HG02840 (cell line): ENCODE results near the gene KCNQ5.

ENCODE experiments used
- ATAC-seq: cut with Tn5 transposase; IDR thresholded peaks from one replicate; pipeline ENCODE4 v1.9.1; 2021; ENCODE audit warnings: mild to moderate bottlenecking, moderate library complexity, moderate number of reproducible peaks; ENCODE audit not compliant: unreplicated experiment, low FRiP score

The KCNQ5 gene

DNA sequence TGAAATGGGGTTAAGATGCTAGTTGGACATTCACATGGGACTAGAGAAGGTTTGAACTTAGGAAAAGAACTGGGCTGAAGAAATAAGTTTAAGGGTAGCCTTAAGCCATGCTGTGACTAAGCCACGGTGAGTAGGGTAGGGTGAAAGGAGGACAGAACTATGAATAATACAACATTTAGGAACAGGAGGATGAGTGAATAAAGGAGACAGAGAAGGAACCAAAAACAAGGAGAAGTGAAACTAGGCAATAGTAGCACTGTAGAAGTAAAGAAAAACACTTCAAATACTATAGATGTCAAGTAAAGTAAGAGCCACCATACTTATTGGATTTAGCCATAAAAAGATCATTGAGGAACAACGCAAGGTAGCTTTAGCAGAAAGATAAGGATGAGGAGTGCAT, 111.2 kb downstream of the KCNQ5 start:
- no peak for ATAC-seq

DNA sequence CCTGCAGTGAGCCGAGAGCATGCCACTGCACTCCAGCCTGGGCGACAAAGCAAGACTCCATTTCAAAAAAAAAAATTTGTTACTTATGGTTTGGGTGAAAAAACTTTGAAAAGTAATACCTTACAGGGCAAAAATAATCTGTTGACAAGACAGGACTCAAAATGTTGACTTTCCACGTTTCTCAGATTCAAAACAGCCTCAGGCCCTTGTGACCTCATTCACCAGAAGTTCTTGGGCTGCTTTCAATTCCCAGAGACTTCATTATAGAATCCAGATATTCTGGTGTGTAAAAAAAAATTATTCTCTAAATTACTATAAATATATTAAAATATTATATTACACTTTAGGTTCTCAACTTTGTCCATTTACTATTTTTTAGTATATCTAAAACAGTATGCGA, 116.2 kb downstream of the KCNQ5 start:
- no peak for ATAC-seq

- ATAC-seq, result peak; percentile 51
Observed at GRCh38 chr6:72739368-72739779, 117.5 kb downstream of the KCNQ5 start.

DNA sequence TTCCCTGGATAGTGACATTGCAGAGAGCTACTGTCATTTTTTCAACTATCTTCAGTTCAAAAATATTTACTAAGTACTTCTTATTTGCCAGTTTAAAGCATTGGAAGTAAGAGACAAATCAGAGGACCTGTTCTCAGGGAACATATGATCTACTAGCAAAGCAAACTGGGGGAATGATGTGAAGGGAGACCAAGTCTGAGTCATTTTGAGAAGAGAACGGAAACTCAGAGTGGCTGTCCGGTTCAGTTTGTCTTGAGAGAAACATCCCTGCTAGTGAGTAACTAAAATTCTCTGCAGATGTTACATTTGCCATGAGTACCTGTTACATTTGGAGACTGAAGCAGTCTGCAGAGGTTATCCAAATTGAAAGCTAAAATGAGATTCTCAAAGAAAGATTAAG, 118.3 kb downstream of the KCNQ5 start:
- peak; percentile 76 for ATAC-seq

DNA sequence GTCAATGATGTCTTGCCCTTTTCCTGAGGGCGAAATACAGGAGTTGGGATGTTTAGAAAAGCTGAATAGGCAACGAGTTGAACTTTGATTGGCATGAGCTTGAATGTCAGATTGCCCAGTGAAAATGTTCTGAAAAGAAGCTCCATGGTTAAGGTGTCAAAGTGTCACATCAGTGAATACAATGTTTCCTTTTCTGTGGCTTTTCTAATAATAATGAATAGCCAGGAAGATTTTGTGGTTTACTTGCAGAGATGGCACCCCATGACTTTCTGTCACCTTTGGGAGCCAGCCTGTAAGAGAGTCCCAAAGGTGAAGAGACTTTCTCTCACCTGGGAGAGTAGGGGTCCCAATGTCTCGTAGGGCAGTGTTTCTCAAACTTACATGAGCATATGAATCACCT, 119.2 kb downstream of the KCNQ5 start:
- ATAC-seq, result no peak

DNA sequence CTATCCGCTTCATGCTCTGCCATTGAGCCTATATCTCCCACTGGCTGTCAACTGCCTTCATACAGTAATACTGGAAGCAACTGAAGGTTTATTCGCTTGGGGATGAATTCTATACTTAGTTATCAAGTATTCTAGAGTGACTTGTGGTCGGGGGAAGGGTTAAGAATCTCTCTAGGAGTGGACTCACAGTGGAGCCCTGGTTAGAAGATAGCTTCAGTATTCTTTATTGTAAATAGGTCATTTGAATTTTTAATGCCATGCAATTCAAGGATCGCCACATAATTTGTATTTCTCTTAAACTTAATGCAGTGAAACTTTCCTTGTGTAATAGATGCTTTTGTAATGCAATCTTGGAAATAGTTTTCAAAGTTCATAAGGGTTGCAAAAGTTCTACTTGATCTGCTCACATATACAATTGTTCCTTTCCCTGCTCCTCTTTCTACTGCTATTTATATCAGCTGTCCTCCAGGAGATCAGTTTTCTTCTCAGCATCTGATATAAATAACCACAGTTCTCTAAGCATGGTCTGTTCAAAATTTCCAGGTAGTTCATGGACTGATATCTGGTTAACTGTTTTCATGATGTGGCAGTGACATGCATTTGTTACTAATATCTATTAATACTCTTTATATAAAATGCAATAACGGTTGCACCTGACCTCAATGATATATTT, 120.3 kb downstream of the KCNQ5 start:
- no peak for ATAC-seq

DNA sequence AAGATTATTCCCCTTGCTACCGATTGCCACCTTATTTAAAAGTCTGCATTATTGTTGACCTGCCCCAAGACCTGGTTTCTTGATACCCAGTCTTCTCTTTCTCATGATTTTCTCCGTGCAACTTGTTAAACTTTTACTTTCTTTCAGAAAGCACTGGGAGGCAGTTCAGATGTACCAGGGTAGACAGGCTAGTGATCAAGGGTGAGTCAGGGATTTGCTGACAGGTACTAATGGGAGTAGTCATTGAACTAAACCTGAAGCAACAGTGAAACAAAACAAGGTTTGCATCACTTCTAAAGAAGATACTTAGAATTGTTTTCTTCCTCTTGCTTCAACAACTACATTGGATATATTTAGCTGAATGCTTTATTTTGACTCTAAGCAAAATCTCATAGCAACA, 124.4 kb downstream of the KCNQ5 start:
- ATAC-seq, result no peak

- ATAC-seq, result no peak
Observed at GRCh38 chr6:72748759-72749158, 126.9 kb downstream of the KCNQ5 start.

- ATAC-seq, result no peak
Observed at GRCh38 chr6:72755752-72756151, 133.9 kb downstream of the KCNQ5 start.

DNA sequence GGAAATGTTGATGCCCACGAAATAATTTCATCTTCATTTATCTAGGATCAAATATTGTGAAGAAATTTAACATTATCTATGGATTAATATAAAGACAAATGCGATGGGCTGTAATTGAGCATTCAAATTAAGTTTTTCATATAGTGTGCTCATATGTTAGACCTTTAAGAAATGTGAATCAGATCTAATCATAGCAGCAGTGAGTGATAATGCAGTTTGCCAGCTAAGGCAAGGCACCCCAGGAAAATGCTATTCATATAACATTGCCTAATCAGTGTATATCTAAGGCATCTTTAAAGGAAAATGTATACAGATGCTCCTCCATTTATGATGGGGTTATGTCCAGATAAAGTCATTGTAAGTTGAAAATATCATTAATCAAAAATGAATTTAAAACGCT, 135.2 kb downstream of the KCNQ5 start:
- no peak for ATAC-seq

DNA sequence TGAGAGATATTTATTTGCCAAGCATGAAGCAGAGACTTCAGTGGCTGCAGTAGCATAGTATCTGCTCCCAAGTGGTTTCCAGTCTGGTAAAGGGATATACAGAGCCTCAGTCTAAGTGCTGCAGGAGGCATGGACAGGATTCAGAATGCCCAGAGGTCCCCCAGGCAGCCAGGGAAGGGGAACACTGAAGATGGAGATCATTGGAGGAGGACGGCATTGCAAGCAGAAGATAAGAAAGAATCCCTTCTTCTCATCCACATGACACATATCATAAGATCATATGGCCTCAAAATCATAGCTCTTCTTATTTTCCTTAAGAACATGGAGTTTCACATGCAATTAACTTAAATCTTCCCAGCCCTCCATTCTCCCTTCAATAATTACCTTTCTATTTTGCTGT, 136.1 kb downstream of the KCNQ5 start:
- ATAC-seq, result no peak

DNA sequence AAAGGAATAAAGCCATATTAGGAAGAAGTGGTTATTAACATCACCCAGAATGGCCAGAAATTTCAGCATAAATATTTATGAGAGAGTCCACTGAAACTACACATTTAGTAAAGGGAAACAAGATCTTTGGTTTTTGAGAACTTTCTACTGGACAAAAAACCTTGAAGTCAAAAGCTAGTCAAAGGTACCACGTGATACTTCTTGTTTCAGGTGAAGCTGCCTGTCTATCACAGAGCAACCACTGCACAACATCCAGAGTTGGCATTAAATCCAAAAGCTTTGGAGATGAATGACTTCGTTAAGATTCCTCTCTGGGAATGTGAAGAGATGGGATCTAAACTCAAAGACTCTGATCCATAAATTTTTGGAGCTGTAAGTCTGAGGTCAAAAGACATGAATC, 137.0 kb downstream of the KCNQ5 start:
- no peak for ATAC-seq

- ATAC-seq, result no peak
Observed at GRCh38 chr6:72760114-72760793, 138.4 kb downstream of the KCNQ5 start.

- ATAC-seq, result no peak
Observed at GRCh38 chr6:72761761-72762160, 139.9 kb downstream of the KCNQ5 start.

DNA sequence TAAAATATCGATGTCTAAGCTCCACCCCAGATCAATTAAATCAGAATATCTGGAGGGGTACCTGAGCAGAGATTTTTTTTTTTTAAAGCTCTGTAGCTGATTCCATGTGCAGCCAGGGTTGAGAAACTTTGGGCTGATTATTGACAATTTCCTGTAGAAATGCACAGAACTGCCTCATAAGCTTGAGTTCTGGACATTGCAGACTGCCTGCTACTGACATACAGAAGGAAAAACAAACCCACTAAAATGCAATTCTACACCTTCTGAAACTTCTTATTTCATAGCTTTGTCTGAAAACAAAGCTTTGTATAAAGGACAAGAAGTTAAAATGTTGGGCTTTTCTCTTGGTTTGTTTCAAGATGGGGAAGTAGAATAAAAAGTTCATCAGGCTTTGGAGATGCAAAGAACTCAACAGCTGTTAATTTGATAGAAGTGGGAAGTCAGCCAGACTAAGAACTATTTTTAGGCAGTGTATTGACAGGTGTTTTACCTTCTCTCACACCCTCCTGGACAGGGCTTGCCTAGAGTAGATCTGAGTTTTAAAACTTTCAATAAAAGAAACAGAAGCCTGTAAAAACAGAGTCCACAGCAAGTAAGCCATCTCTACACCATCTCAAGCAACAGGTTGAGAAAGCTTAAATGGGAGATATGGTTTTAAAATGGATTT, 147.7 kb downstream of the KCNQ5 start:
- ATAC-seq, result no peak

DNA sequence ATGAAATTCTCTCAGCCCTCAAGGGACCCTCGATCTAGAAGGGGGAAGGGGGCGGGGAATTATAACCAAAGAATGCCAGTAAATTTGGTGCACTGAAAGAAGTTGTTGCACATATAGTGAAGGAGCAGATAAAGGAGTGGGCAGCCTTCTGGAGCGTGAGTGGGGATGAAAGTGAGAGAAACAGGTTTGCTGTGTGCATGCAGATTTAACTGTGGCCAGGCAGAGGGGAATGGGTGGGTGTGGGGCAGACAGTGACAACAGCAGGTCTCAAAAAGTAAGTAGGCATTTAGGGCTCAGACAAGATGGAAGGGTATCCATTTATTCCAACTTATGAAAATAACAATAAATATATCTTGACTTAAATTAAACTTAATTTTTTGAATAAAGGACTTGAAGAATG, 149.1 kb downstream of the KCNQ5 start:
- no peak for ATAC-seq

DNA sequence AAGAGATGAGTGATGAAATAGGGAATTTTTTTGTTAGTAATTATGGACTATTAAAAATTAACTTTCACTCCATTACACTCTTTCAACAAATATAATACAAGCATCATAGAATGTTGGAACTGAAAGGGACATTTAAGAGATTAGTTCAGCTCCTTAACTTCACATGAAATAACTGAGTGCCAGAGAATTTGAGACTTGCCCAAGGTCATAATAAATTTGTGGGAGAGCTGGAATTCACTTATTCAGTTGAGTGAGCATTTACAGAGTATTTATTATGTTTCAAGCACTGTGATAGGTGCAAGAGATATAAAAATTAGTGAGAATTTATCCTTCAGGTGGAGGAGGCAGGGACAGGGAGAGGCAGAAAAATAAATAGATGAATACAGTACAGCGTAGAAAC, 154.6 kb downstream of the KCNQ5 start:
- no peak for ATAC-seq

- no peak for ATAC-seq
Observed at GRCh38 chr6:72781624-72782023, 159.8 kb downstream of the KCNQ5 start.

DNA sequence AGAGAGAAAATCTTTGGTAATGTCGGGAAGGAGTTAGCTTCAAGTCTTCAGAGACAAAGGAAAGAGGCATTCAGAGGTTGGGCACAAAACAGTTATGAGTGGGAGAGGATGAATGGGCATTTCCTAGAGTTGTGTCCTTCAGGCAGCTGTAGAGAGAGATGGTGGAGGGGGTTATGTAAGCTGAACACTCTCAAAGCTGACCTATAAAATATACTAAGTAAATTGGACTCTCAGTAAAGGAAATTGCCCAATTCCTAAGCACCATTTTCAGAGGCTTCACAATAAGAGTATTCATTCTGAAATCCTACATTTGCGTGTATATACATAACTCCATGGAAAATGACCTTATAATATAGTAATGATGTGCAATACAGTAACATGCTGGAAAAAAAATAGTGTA, 161.2 kb downstream of the KCNQ5 start:
- no peak for ATAC-seq

DNA sequence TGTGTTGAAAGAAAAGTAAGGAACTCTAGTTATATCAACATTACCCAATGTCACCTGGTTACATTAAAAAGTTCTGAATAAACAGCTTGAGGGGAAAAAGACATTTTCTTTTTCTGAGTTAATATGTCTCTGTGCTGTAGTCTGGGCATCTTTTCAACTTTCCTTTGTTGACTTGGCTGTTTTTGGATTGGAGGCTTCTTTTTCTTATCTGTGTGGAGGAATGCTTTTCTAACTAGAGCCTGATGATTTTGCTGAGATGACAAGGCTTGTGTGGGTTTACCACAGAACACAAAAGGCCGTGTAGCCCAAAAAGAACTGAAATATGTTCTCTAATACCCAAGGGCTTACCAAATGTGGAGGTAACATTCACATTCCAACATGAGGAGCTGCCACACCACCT, 161.8 kb downstream of the KCNQ5 start:
- ATAC-seq, result no peak

DNA sequence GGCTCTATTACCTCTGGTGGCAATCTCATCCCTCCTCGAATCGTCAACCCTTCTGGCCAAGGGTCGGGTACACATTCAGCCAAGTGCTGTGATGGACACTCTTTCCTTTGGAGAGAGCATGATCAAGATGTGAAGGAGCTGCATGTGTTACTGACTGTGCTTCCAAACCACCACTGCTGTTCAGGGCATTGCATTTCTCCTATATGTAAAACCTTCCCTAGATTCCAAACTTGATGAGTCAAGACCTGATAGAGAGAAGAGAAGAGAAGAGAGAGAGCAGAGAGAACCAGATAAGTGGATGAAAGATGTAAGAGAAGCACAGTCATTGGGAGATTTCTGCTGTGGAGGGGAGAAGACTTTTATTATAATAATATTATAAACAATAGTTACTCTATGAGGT, 162.2 kb downstream of the KCNQ5 start:
- no peak for ATAC-seq

- ATAC-seq, result no peak
Observed at GRCh38 chr6:72784581-72784980, 162.7 kb downstream of the KCNQ5 start.
